ENCODE data around the gene ZSCAN32.

DNA sequence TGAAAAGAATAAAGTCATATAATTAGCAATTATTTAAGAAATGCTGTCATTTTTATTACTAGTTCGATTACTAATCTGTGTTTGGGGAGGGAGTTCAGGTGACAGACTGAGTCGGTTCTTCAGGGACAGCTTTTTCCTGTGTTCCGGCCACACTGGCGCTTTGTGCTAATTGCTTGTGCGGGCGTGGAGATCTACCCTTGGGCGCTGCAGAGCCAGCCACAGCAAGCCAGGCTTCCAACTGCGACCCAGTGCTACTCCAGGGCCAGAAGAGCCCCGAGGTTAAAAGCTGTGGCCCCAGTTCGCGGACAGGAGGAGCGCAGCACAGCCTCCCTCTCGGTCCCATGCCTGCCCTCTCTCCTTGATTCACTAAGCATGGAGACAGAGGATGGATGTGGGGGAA lies 51.6 kb downstream of the ZSCAN32 start:
- TF ChIP-seq, protein P1, sequence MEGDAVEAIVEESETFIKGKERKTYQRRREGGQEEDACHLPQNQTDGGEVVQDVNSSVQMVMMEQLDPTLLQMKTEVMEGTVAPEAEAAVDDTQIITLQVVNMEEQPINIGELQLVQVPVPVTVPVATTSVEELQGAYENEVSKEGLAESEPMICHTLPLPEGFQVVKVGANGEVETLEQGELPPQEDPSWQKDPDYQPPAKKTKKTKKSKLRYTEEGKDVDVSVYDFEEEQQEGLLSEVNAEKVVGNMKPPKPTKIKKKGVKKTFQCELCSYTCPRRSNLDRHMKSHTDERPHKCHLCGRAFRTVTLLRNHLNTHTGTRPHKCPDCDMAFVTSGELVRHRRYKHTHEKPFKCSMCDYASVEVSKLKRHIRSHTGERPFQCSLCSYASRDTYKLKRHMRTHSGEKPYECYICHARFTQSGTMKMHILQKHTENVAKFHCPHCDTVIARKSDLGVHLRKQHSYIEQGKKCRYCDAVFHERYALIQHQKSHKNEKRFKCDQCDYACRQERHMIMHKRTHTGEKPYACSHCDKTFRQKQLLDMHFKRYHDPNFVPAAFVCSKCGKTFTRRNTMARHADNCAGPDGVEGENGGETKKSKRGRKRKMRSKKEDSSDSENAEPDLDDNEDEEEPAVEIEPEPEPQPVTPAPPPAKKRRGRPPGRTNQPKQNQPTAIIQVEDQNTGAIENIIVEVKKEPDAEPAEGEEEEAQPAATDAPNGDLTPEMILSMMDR (IDR thresholded peaks at IDR 0.05; ENCODE audit: insufficient read depth, low read length) = no peak
- TF ChIP-seq POLR2AphosphoS5 (IDR thresholded peaks at IDR 0.05; ENCODE audit: low read depth) (no peak), SPI1 (IDR thresholded peaks at IDR 0.05; ENCODE audit: borderline replicate concordance, low read depth) (no peak)
- TF ChIP-seq, protein P2, sequence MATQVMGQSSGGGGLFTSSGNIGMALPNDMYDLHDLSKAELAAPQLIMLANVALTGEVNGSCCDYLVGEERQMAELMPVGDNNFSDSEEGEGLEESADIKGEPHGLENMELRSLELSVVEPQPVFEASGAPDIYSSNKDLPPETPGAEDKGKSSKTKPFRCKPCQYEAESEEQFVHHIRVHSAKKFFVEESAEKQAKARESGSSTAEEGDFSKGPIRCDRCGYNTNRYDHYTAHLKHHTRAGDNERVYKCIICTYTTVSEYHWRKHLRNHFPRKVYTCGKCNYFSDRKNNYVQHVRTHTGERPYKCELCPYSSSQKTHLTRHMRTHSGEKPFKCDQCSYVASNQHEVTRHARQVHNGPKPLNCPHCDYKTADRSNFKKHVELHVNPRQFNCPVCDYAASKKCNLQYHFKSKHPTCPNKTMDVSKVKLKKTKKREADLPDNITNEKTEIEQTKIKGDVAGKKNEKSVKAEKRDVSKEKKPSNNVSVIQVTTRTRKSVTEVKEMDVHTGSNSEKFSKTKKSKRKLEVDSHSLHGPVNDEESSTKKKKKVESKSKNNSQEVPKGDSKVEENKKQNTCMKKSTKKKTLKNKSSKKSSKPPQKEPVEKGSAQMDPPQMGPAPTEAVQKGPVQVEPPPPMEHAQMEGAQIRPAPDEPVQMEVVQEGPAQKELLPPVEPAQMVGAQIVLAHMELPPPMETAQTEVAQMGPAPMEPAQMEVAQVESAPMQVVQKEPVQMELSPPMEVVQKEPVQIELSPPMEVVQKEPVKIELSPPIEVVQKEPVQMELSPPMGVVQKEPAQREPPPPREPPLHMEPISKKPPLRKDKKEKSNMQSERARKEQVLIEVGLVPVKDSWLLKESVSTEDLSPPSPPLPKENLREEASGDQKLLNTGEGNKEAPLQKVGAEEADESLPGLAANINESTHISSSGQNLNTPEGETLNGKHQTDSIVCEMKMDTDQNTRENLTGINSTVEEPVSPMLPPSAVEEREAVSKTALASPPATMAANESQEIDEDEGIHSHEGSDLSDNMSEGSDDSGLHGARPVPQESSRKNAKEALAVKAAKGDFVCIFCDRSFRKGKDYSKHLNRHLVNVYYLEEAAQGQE (IDR thresholded peaks at IDR 0.05; ENCODE audit: insufficient replicate concordance, low read depth) = no peak
